Cardiac muscle cell (in vitro differentiated cells and primary cell): Measurements from ENCODE around the gene SPATC1L. TPM values are rescaled to one million over a fixed set of nuclear protein-coding genes. Genes with fewer than 3 reads are reported as not detected.
"Not testable (repeated sequence)": the region's sequence is repeated elsewhere in the genome, so short reads cannot be mapped to it uniquely, and the experiment has no call there.

Experiments used
- DNase-seq, 2 donors: peaks; one replicate each; pipeline versions ENCODE4 v3.0.0 to v3.0.0-alpha.2; 2010 to 2017; ENCODE audit warnings: low read depth in 1 of 2, low spot score in 1 of 2
- H3K27ac ChIP-seq: fragments of 200-600 bp; sonication (generic); 2 replicates; pipeline ENCODE4 v1.5.1; 2016
- H3K27me3 ChIP-seq: fragments of 200-600 bp; sonication (generic); 2 replicates; pipeline ENCODE4 v1.6.0; 2016; ENCODE audit warnings: control low read depth
- H3K36me3 ChIP-seq: fragments of 200-600 bp; sonication (generic); 2 replicates; pipeline ENCODE4 v1.5.1; 2016; ENCODE audit warnings: control low read depth
- H3K4me1 ChIP-seq: fragments of 200-600 bp; sonication (generic); 2 replicates; pipeline ENCODE4 v1.8.1; 2017; ENCODE audit warnings: low read depth, mild to moderate bottlenecking, mixed run types
- H3K4me3 ChIP-seq: fragments of 200-600 bp; sonication (generic); 2 replicates; pipeline ENCODE4 v1.5.1; 2016; ENCODE audit warnings: mild to moderate bottlenecking
- H3K9me3 ChIP-seq: fragments of 200-600 bp; sonication (generic); 2 replicates; pipeline ENCODE4 v1.5.1; 2017; ENCODE audit warnings: low read depth, mild to moderate bottlenecking, control low read depth
- CTCF ChIP-seq: IDR thresholded peaks from 2 replicates; pipeline ENCODE4 v1.5.1; 2012; ENCODE audit warnings: low read depth, mild to moderate bottlenecking, low read length
- polyA plus RNA-seq: library from polyadenylated mRNA; unstranded; fragments of >200 nt; fragmentation: Nextera tagmentation; extraction: Ambion mirVana; gene quantifications from 2 replicates; pipeline ENCODE4 v1.2.1, GENCODE V29; 2016
- total RNA-seq: library from RNA; depleted of rRNA; stranded (reverse); fragments of >200 nt; gene quantifications from 2 replicates; pipeline ENCODE4 v1.2.3, GENCODE V29; 2016

SPATC1L gene
- total and polyA plus RNA-seq, 2 experiments from 2014 or later, result 58.8 to 63.0 TPM

GRCh38 chr21:46181436-46181835 is 2.8 kb downstream of the SPATC1L start:
- no peaks in the 10 kb centered on the region for H3K27me3 ChIP-seq
- H3K36me3 ChIP-seq, result no peaks in the 10 kb centered on the region
- no peak for DNase-seq
- no peak overlapping the region for H3K27ac ChIP-seq
- H3K4me1 ChIP-seq, result peaks cover 4% of the 10 kb centered on the region
- H3K4me3 ChIP-seq, result no peak overlapping the region
- no peaks in the 10 kb centered on the region for H3K9me3 ChIP-seq
- no peak for TF ChIP-seq CTCF

GRCh38 chr21:46180778-46181391 is 3.4 kb downstream of the SPATC1L start:
- Histone ChIP-seq H3K9me3 (no peaks in the 10 kb centered on the region), H3K27me3 (no peaks in the 10 kb centered on the region), H3K36me3 (no peaks in the 10 kb centered on the region), H3K27ac (no peak overlapping the region), H3K4me3 (no peak overlapping the region), H3K4me1 (peaks cover 4% of the 10 kb centered on the region)
- DNase-seq, result no peak
- TF ChIP-seq CTCF, result no peak

- no peak for TF ChIP-seq CTCF
- H3K27ac ChIP-seq, result no peak overlapping the region
- no peaks in the 10 kb centered on the region for H3K27me3 ChIP-seq
- H3K36me3 ChIP-seq, result no peaks in the 10 kb centered on the region
- no peak overlapping the region for H3K4me3 ChIP-seq
- no peaks in the 10 kb centered on the region for H3K9me3 ChIP-seq
- peaks cover 1% of the 10 kb centered on the region for H3K4me1 ChIP-seq
- DNase-seq, result no peak
Measured at GRCh38 chr21:46180079-46180722, 4.1 kb downstream of the SPATC1L start.

- Histone ChIP-seq H3K27ac (no peak overlapping the region), H3K4me3 (no peak overlapping the region), H3K9me3 (no peaks in the 10 kb centered on the region), H3K4me1 (no peaks in the 10 kb centered on the region), H3K27me3 (no peaks in the 10 kb centered on the region), H3K36me3 (no peaks in the 10 kb centered on the region)
- TF ChIP-seq CTCF, result no peak
- no peak for DNase-seq
Measured at GRCh38 chr21:46179708-46180078, 4.6 kb downstream of the SPATC1L start.

GRCh38 chr21:46178961-46179360 is 5.3 kb downstream of the SPATC1L start:
- no peaks in the 10 kb centered on the region for H3K27me3 ChIP-seq
- H3K36me3 ChIP-seq, result no peaks in the 10 kb centered on the region
- DNase-seq, result no peak
- TF ChIP-seq CTCF, result no peak
- no peak overlapping the region for H3K27ac ChIP-seq
- H3K4me1 ChIP-seq, result no peaks in the 10 kb centered on the region
- no peak overlapping the region for H3K4me3 ChIP-seq
- no peaks in the 10 kb centered on the region for H3K9me3 ChIP-seq

- not testable (repeated sequence) for H3K9me3 ChIP-seq, H3K4me3 ChIP-seq, H3K27ac ChIP-seq, H3K36me3 ChIP-seq, H3K27me3 ChIP-seq, H3K4me1 ChIP-seq, DNase-seq
Measured at GRCh38 chr21:46176443-46177129, 7.7 kb downstream of the SPATC1L start.
